Neuronal stem cell (in vitro differentiated cells): ENCODE results near the gene GSG1L2.

Experiments used
- DNase-seq: peaks from one replicate; pipeline ENCODE4 v3.0.0-alpha.2; 2013; ENCODE audit warnings: low spot score
- H2AFZ ChIP-seq: one replicate; pipeline ENCODE4 v1.6.1; 2013; ENCODE audit warnings: mild to moderate bottlenecking, low read length, inconsistent platforms
- H2AK5ac ChIP-seq: 2 replicates; pipeline ENCODE4 v1.6.1; 2013; ENCODE audit warnings: low read depth, mild to moderate bottlenecking, inconsistent platforms, low read length, moderate library complexity, mixed read lengths
- H2BK120ac ChIP-seq: 2 replicates; pipeline ENCODE4 v1.6.1; 2013; ENCODE audit warnings: low read depth, mild to moderate bottlenecking, inconsistent platforms, low read length, moderate library complexity, mixed read lengths
- H2BK12ac ChIP-seq: one replicate; pipeline ENCODE4 v1.6.1; 2013; ENCODE audit warnings: low read length, inconsistent platforms
- H2BK15ac ChIP-seq: 2 replicates; pipeline ENCODE4 v1.6.1; 2013; ENCODE audit warnings: mild to moderate bottlenecking, low read length, inconsistent platforms, mixed read lengths
- H2BK5ac ChIP-seq: one replicate; pipeline ENCODE4 v1.6.1; 2013; ENCODE audit warnings: inconsistent platforms, mild to moderate bottlenecking, low read length, moderate library complexity
- H3K14ac ChIP-seq: one replicate; pipeline ENCODE4 v1.6.1; 2013; ENCODE audit warnings: low read length, inconsistent platforms
- H3K18ac ChIP-seq: 2 replicates; pipeline ENCODE4 v1.6.1; 2013; ENCODE audit warnings: low read length, inconsistent platforms
- H3K23ac ChIP-seq: 2 replicates; pipeline ENCODE4 v1.6.1; 2013; ENCODE audit warnings: low read depth, mild to moderate bottlenecking, mixed read lengths, low read length, inconsistent platforms; ENCODE audit not compliant: poor library complexity
- H3K27ac ChIP-seq: replicated peaks from 3 replicates; pipeline ENCODE4 v1.5.1; 2013; ENCODE audit warnings: low read length, inconsistent platforms
- H3K27me3 ChIP-seq, 3 experiments: 2 replicates each; pipeline ENCODE4 v1.6.1; 2013; ENCODE audit warnings: low read length in 3 of 3, mild to moderate bottlenecking in 2 of 3, inconsistent platforms in 1 of 3, low read depth in 1 of 3, mixed read lengths in 1 of 3, moderate library complexity in 1 of 3; ENCODE audit not compliant: control insufficient read depth in 3 of 3, insufficient read depth in 3 of 3
- H3K36me3 ChIP-seq, 2 donors: replicated peaks in 1 of 2; 2 replicates each; pipeline ENCODE4 v1.6.1; 2013; ENCODE audit warnings: low read length in 2 of 2; ENCODE audit not compliant: control insufficient read depth in 2 of 2, insufficient read depth in 2 of 2
- H3K4ac ChIP-seq: 2 replicates; pipeline ENCODE4 v1.6.1; 2013; ENCODE audit warnings: inconsistent platforms, mild to moderate bottlenecking, low read length, moderate library complexity
- H3K4me1 ChIP-seq, 2 donors: 1 replicate in 1 of 2; 2 replicates in 1 of 2; pipeline ENCODE4 v1.6.1; 2013; ENCODE audit warnings: low read length in 2 of 2, low read depth in 1 of 2; ENCODE audit not compliant: control insufficient read depth in 2 of 2, insufficient read depth in 1 of 2
- H3K4me2 ChIP-seq: one replicate; pipeline ENCODE4 v1.6.1; 2013; ENCODE audit warnings: mild to moderate bottlenecking, low read length, inconsistent platforms; ENCODE audit not compliant: insufficient read depth, poor library complexity, severe bottlenecking
- H3K4me3 ChIP-seq, 2 donors: 2 replicates each; pipeline ENCODE4 v1.5.1; 2013; ENCODE audit warnings: low read length in 2 of 2, mild to moderate bottlenecking in 2 of 2, inconsistent platforms in 1 of 2, moderate library complexity in 1 of 2
- H3K79me1 ChIP-seq: one replicate; pipeline ENCODE4 v1.6.1; 2013; ENCODE audit warnings: low read depth, mild to moderate bottlenecking, inconsistent platforms, low read length, moderate library complexity
- H3K9ac ChIP-seq: one replicate; pipeline ENCODE4 v1.6.1; 2013; ENCODE audit warnings: mild to moderate bottlenecking, low read depth, low read length, inconsistent platforms; ENCODE audit not compliant: poor library complexity
- H3K9me3 ChIP-seq, 2 donors: replicated peaks in 1 of 2; 2 replicates each; pipeline versions ENCODE3 to v1.6.1; 2013; ENCODE audit warnings: low read length in 2 of 2, mild to moderate bottlenecking in 2 of 2, inconsistent platforms in 1 of 2, low read depth in 1 of 2, mixed read lengths in 1 of 2, moderate library complexity in 1 of 2; ENCODE audit not compliant: control insufficient read depth in 2 of 2, insufficient read depth in 1 of 2
- H4K8ac ChIP-seq: one replicate; pipeline ENCODE4 v1.6.1; 2013; ENCODE audit warnings: low read depth, mild to moderate bottlenecking, inconsistent platforms, low read length, moderate library complexity
- H4K91ac ChIP-seq: one replicate; pipeline ENCODE4 v1.6.1; 2013; ENCODE audit warnings: low read length, low read depth, mild to moderate bottlenecking, inconsistent platforms; ENCODE audit not compliant: poor library complexity
- WGBS, 2 donors: extraction: QIAGEN DNeasy Blood & Tissue Kit; methylation state at CpG; one replicate each; pipeline ENCODE4 v1.1.7; 2013; ENCODE audit warnings: missing lambda C conversion rate in 2 of 2, mixed read lengths in 1 of 2; ENCODE audit not compliant: insufficient read length in 2 of 2, insufficient replicate concordance in 1 of 2; ENCODE audit errors: extremely low coverage in 2 of 2; 5-methylcytosine and 5-hydroxymethylcytosine counted together

The GSG1L2 gene

GRCh38 chr17:9780552-9780951 is 41.3 kb downstream of the GSG1L2 start:
- H3K9me3 ChIP-seq: no peaks in the 10 kb centered on the region
- no peak overlapping the region for H2BK120ac ChIP-seq
- H3K23ac ChIP-seq: no peak overlapping the region
- no peak overlapping the region for H3K4me3 ChIP-seq
- H3K79me1 ChIP-seq: no peaks in the 10 kb centered on the region
- no peak overlapping the region for H4K8ac ChIP-seq
- no peak overlapping the region for H2BK12ac ChIP-seq
- H3K4me1 ChIP-seq: no peaks in the 10 kb centered on the region
- no CpG with 5 or more reads among the region's 3 CpGs for WGBS, 2 donors
- no peak overlapping the region for H2AFZ ChIP-seq
- no peak overlapping the region for H2BK5ac ChIP-seq
- no peak overlapping the region for H3K14ac ChIP-seq
- no peak overlapping the region for H2BK15ac ChIP-seq
- no peaks in the 10 kb centered on the region for H3K36me3 ChIP-seq
- H3K18ac ChIP-seq: no peak overlapping the region
- no peak overlapping the region for H3K9ac ChIP-seq
- no peak overlapping the region for H3K4ac ChIP-seq
- no peak for DNase-seq
- H4K91ac ChIP-seq: no peak overlapping the region
- no peak overlapping the region for H3K4me2 ChIP-seq
- H3K27ac ChIP-seq: no peak overlapping the region
- H3K27me3 ChIP-seq: no peaks in the 10 kb centered on the region
- no peak overlapping the region for H2AK5ac ChIP-seq

- Histone ChIP-seq H3K4me1 (no peaks in the 10 kb centered on the region), H3K14ac (no peak overlapping the region), H3K9me3 (no peaks in the 10 kb centered on the region), H2BK120ac (no peak overlapping the region), H3K4me2 (no peak overlapping the region), H4K91ac (no peak overlapping the region), H2AK5ac (no peak overlapping the region), H2BK5ac (no peak overlapping the region), H3K36me3 (no peaks in the 10 kb centered on the region), H2BK15ac (no peak overlapping the region), H3K4ac (no peak overlapping the region), H3K23ac (no peak overlapping the region), H3K79me1 (no peaks in the 10 kb centered on the region), H2AFZ (no peak overlapping the region), H2BK12ac (no peak overlapping the region), H4K8ac (no peak overlapping the region), H3K27ac (no peak overlapping the region), H3K4me3 (no peak overlapping the region), H3K18ac (no peak overlapping the region), H3K27me3 (no peaks in the 10 kb centered on the region), H3K9ac (no peak overlapping the region)
- no peak for DNase-seq
- no CpG with 5 or more reads among the region's 9 CpGs for WGBS, 2 donors
These were observed 45.0 kb downstream of the GSG1L2 start for GRCh38 chr17:9776911-9777310.

- H2BK15ac ChIP-seq: no peak overlapping the region
- no peaks in the 10 kb centered on the region for H3K4me1 ChIP-seq
- H4K91ac ChIP-seq: no peak overlapping the region
- H2BK5ac ChIP-seq: no peak overlapping the region
- no peak overlapping the region for H3K23ac ChIP-seq
- no peak overlapping the region for H3K4me2 ChIP-seq
- no peaks in the 10 kb centered on the region for H3K9me3 ChIP-seq
- DNase-seq: no peak
- H3K4ac ChIP-seq: no peak overlapping the region
- no peak overlapping the region for H3K27ac ChIP-seq
- H3K36me3 ChIP-seq: no peaks in the 10 kb centered on the region
- peak overlapping the region; percentile 17 for H2BK120ac ChIP-seq
- peak overlapping the region; percentile 100 for H3K14ac ChIP-seq
- H2BK12ac ChIP-seq: no peak overlapping the region
- peak overlapping the region; percentile 13 for H3K18ac ChIP-seq
- whole genome bisulfite sequencing, 2 donors: no CpG with 5 or more reads among the region's 19 CpGs
- no peaks in the 10 kb centered on the region for H3K27me3 ChIP-seq
- no peak overlapping the region for H3K4me3 ChIP-seq
- no peak overlapping the region for H2AK5ac ChIP-seq
- H2AFZ ChIP-seq: no peak overlapping the region
- no peak overlapping the region for H4K8ac ChIP-seq
- H3K9ac ChIP-seq: no peak overlapping the region
- no peaks in the 10 kb centered on the region for H3K79me1 ChIP-seq
These were observed 49.2 kb downstream of the GSG1L2 start for GRCh38 chr17:9772658-9773057.

- Histone ChIP-seq H3K27ac (no peak overlapping the region), H3K27me3 (no peaks in the 10 kb centered on the region), H3K4ac (no peak overlapping the region), H3K36me3 (no peaks in the 10 kb centered on the region), H3K4me1 (no peaks in the 10 kb centered on the region), H2BK15ac (no peak overlapping the region), H3K9me3 (no peaks in the 10 kb centered on the region), H3K18ac (peak overlapping the region; percentile 17), H2BK12ac (no peak overlapping the region), H2AFZ (no peak overlapping the region), H4K91ac (no peak overlapping the region), H4K8ac (no peak overlapping the region), H2BK120ac (no peak overlapping the region), H3K23ac (peak overlapping the region; percentile 65), H2BK5ac (no peak overlapping the region), H3K79me1 (no peaks in the 10 kb centered on the region), H3K9ac (no peak overlapping the region), H3K4me2 (no peak overlapping the region), H3K4me3 (no peak overlapping the region), H3K14ac (no peak overlapping the region), H2AK5ac (peak overlapping the region; percentile 46)
- DNase-seq: no peak
- WGBS, 2 donors: no CpG with 5 or more reads among the region's 27 CpGs
These were observed 50.4 kb downstream of the GSG1L2 start for GRCh38 chr17:9771465-9771864.
